HCT116 (cell line): Measurements from ENCODE around the gene AKT1. TPM values are rescaled to one million over a fixed set of nuclear protein-coding genes. Genes with fewer than 3 reads are reported as not detected.
A peak's percentile ranks its signal among the peaks of the same experiment; 100 is the strongest.

Experiments
- ATAC-seq: fragments of 200-7000 bp; cut with Tn5 transposase; 2 replicates; pipeline ENCODE4 v1.9.1; 2020; ENCODE audit warnings: mild to moderate bottlenecking, moderate library complexity
- BruUV-seq: library from RNA; stranded (reverse); fragments of 400-500 nt; replicated peaks from 2 replicates; lab custom pipeline; 2021; lab: Mats Ljungman, UMichigan
- CTCF ChIA-PET: fragments of 300-600 bp; sonication (Branson Sonifier 250); formaldehyde crosslinking; loops from one replicate; lab custom pipeline; 2021; ENCODE audit warnings: antibody characterized with exemption; lab: Charles Lee
- POLR2A ChIA-PET: fragments of 300-600, 350-600 bp; sonication (Branson Sonifier 250); formaldehyde crosslinking; loops from one replicate; lab custom pipeline; 2021; ENCODE audit warnings: antibody characterized with exemption; lab: Charles Lee
- RAD21 ChIA-PET, 2 experiments: fragments of 300-600 bp; sonication (Branson Sonifier 250); formaldehyde crosslinking; loops; one replicate each; lab custom pipeline; 2023; ENCODE audit warnings: low total read pairs in 2 of 2; ENCODE audit not compliant: uncharacterized antibody in 2 of 2, unreplicated experiment in 2 of 2, low non-redundant PET in 1 of 2; lab: Charles Lee
- DNase-seq: peaks from one replicate; pipeline ENCODE4 v3.0.0-alpha.2; 2010; ENCODE audit warnings: low read depth, low spot score
- H2AFZ ChIP-seq: fragments of 200-600 bp; shearing (Covaris generic), sonication (generic); 2 replicates; pipeline ENCODE4 v1.6.1; 2017; ENCODE audit warnings: low read depth, mixed run types, mixed read lengths, antibody characterized with exemption, low read length; ENCODE audit not compliant: poor library complexity, severe bottlenecking
- H3K27ac ChIP-seq: 2 replicates; pipeline ENCODE4 v1.5.1; 2012; ENCODE audit warnings: low read depth, low read length
- H3K27me3 ChIP-seq: fragments of 200-600 bp; sonication (generic); 2 replicates; pipeline ENCODE4 v1.6.1; 2016; ENCODE audit warnings: mixed run types, low read length, mixed read lengths; ENCODE audit not compliant: insufficient read depth
- H3K36me3 ChIP-seq, 2 experiments: fragments of 200-500 bp in 1 of 2; fragments of 200-600 bp in 1 of 2; sonication (Bioruptor generic) in 1 of 2; sonication (generic) in 1 of 2; 2 replicates each; pipeline versions ENCODE4 v1.5.1 to v1.6.1; 2014 to 2016; ENCODE audit warnings: low read length in 2 of 2, inconsistent platforms in 1 of 2, mixed read lengths in 1 of 2, mixed run types in 1 of 2; ENCODE audit not compliant: insufficient read depth in 2 of 2, control insufficient read depth in 1 of 2
- H3K4me1 ChIP-seq, 2 experiments: fragments of 200-600 bp in 1 of 2; sonication (generic) in 1 of 2; 2 replicates each; pipeline versions ENCODE4 v1.5.1 to v1.6.1; 2012 to 2017; ENCODE audit warnings: low read length in 2 of 2, inconsistent platforms in 1 of 2, mild to moderate bottlenecking in 1 of 2, mixed read lengths in 1 of 2, mixed run types in 1 of 2, moderate library complexity in 1 of 2; ENCODE audit not compliant: insufficient read depth in 2 of 2, control insufficient read depth in 1 of 2
- H3K4me2 ChIP-seq: fragments of 200-600 bp; sonication (generic); 2 replicates; pipeline ENCODE4 v1.6.1; 2017; ENCODE audit warnings: mixed run types, low read length, mixed read lengths
- H3K4me3 ChIP-seq, 2 experiments: fragments of 200-600 bp in 1 of 2; sonication (generic) in 1 of 2; replicated peaks in 1 of 2; 2 replicates each; pipeline ENCODE4 v1.5.1; 2011 to 2016; ENCODE audit warnings: low read length in 2 of 2, control low read depth in 1 of 2, low read depth in 1 of 2, mild to moderate bottlenecking in 1 of 2, mixed read lengths in 1 of 2, mixed run types in 1 of 2
- H3K79me2 ChIP-seq: fragments of 200-600 bp; sonication (generic); 2 replicates; pipeline ENCODE4 v1.6.1; 2017; ENCODE audit warnings: mild to moderate bottlenecking, mixed run types, low read length, moderate library complexity, mixed read lengths; ENCODE audit not compliant: insufficient read depth
- H3K9ac ChIP-seq: fragments of 200-600 bp; sonication (generic); 2 replicates; pipeline ENCODE4 v1.6.1; 2016; ENCODE audit warnings: low read length, mixed read lengths
- H3K9me2 ChIP-seq: fragments of 200-600 bp; sonication (generic), shearing (Covaris generic); 2 replicates; pipeline ENCODE4 v1.6.1; 2017; ENCODE audit warnings: mixed run types, mild to moderate bottlenecking, moderate library complexity; ENCODE audit not compliant: insufficient read depth
- H3K9me3 ChIP-seq, 2 experiments: fragments of 200-500 bp in 1 of 2; fragments of 200-600 bp in 1 of 2; sonication (Bioruptor generic) in 1 of 2; sonication (generic) in 1 of 2; 2 replicates each; pipeline ENCODE4 v1.6.1; 2014 to 2017; ENCODE audit warnings: low read length in 2 of 2, mixed read lengths in 2 of 2, inconsistent platforms in 1 of 2, low read depth in 1 of 2, mild to moderate bottlenecking in 1 of 2, mixed run types in 1 of 2, moderate library complexity in 1 of 2; ENCODE audit not compliant: control insufficient read depth in 1 of 2, insufficient read depth in 1 of 2
- H4K20me1 ChIP-seq: fragments of 200-600 bp; sonication (generic), shearing (Covaris generic); 2 replicates; pipeline ENCODE4 v1.6.1; 2017; ENCODE audit warnings: mixed run types, mild to moderate bottlenecking, moderate library complexity; ENCODE audit not compliant: insufficient read depth
- CEBPB ChIP-seq: IDR thresholded peaks from 2 replicates; pipeline ENCODE4 v1.6.1; 2012; ENCODE audit warnings: low read depth
- ELF1 ChIP-seq: IDR thresholded peaks from 2 replicates; pipeline ENCODE4 v1.6.1; 2012; ENCODE audit warnings: low read depth, borderline replicate concordance
- FOSL1 ChIP-seq: IDR thresholded peaks from 2 replicates; pipeline ENCODE4 v1.6.1; 2012; ENCODE audit warnings: low read depth
- ZBTB33 ChIP-seq: IDR thresholded peaks from 2 replicates; pipeline ENCODE4 v1.6.1; 2011; ENCODE audit warnings: mild to moderate bottlenecking, low read length, moderate library complexity; ENCODE audit not compliant: insufficient replicate concordance; ENCODE audit errors: extremely low read depth
- intact Hi-C: fragments of 100-400 bp; cut with micrococcal nuclease; formaldehyde crosslinking; loops from 2 replicates; pipeline ENCODE4 v1.10.0; 2022
- total RNA-seq: library from RNA; stranded (reverse); gene quantifications from one replicate; pipeline ENCODE4 v1.2.1, GENCODE V29; 2021; ENCODE audit not compliant: unreplicated experiment

AKT1 gene
- total RNA-seq, 1 experiment from 2014 or later: 152 TPM

GRCh38 chr14:104802394-104803184 is 7.0 kb upstream of the AKT1 start:
- no peak for ATAC-seq
- no TSS peak for BruUV-seq
- Histone ChIP-seq H3K27ac (no peak overlapping the region), H3K9me3 (no peaks in the 10 kb centered on the region), H3K9ac (no peak overlapping the region), H3K4me1 (peaks cover 30 to 45% of the 10 kb centered on the region in 2 experiments), H3K9me2 (no peaks in the 10 kb centered on the region), H2AFZ (no peak overlapping the region), H4K20me1 (no peaks in the 10 kb centered on the region), H3K27me3 (no peaks in the 10 kb centered on the region), H3K4me3 (no peak overlapping the region)
- DNase-seq: no peak
- ChIA-PET CTCF (no interaction called here), POLR2A (no interaction called here)
- intact Hi-C loops: no loop called here
- TF ChIP-seq ZBTB33: no peak
- TF ChIP-seq ELF1: no peak
- no peak for TF ChIP-seq FOSL1
- TF ChIP-seq CEBPB: no peak
- TF ChIP-seq, all 23 proteins: peak for 0
- Histone ChIP-seq H3K79me2 (no peaks in the 10 kb centered on the region), H3K4me2 (peak overlapping the region; percentile 96; the same call in 1 of the 2 replicates), H3K36me3 (no peaks in the 10 kb centered on the region)
- RAD21 ChIA-PET: no interaction called here
